HG02884 (cell line): ENCODE data around the gene VEGFD.
A peak's percentile ranks its signal among the peaks of the same experiment; 100 is the strongest.

ENCODE experiments used
- ATAC-seq: cut with Tn5 transposase; IDR thresholded peaks from one replicate; pipeline ENCODE4 v1.9.1; 2021; ENCODE audit warnings: mild to moderate bottlenecking, moderate library complexity; ENCODE audit not compliant: unreplicated experiment

The VEGFD gene

GRCh38 chrX:15366506-15367352, 17.5 kb downstream of the VEGFD start:
- ATAC-seq = no peak

- no peak for ATAC-seq
These were observed 24.5 kb downstream of the VEGFD start for GRCh38 chrX:15359701-15360100.

- ATAC-seq = no peak
These were observed 25.7 kb downstream of the VEGFD start for GRCh38 chrX:15358533-15358932.

- no peak for ATAC-seq
These were observed 27.8 kb downstream of the VEGFD start for GRCh38 chrX:15356444-15356843.

GRCh38 chrX:15350329-15350996, 33.8 kb downstream of the VEGFD start:
- no peak for ATAC-seq

- no peak for ATAC-seq
These were observed 35.2 kb downstream of the VEGFD start for GRCh38 chrX:15349046-15349445.

- no peak for ATAC-seq
These were observed 38.2 kb downstream of the VEGFD start for GRCh38 chrX:15345976-15346375.

- no peak for ATAC-seq
These were observed 40.1 kb downstream of the VEGFD start for GRCh38 chrX:15344106-15344505.

GRCh38 chrX:15343075-15343476, 41.1 kb downstream of the VEGFD start:
- no peak for ATAC-seq

GRCh38 chrX:15340867-15341266, 43.3 kb downstream of the VEGFD start:
- no peak for ATAC-seq

- no peak for ATAC-seq
These were observed 48.2 kb downstream of the VEGFD start for GRCh38 chrX:15336023-15336413.

- ATAC-seq = peak; percentile 99
These were observed 48.8 kb downstream of the VEGFD start, which contains the start of gene PIGA for GRCh38 chrX:15335135-15336022. PIGA (minus strand) TSS chrX:15335523; CDS start chrX:15331930, 3,593 bp downstream.

GRCh38 chrX:15334561-15334960, 49.7 kb downstream of the VEGFD start:
- ATAC-seq = no peak

GRCh38 chrX:15328821-15329220, 55.4 kb downstream of the VEGFD start:
- no peak for ATAC-seq

- ATAC-seq = no peak
These were observed 56.1 kb downstream of the VEGFD start for GRCh38 chrX:15328131-15328530.

GRCh38 chrX:15322472-15322871, 61.7 kb downstream of the VEGFD start:
- no peak for ATAC-seq

- ATAC-seq = no peak
These were observed 62.1 kb downstream of the VEGFD start for GRCh38 chrX:15322072-15322471.

- ATAC-seq = no peak
These were observed 62.8 kb downstream of the VEGFD start for GRCh38 chrX:15321447-15321846.

- ATAC-seq = no peak
These were observed 63.9 kb downstream of the VEGFD start for GRCh38 chrX:15320297-15320696.

- ATAC-seq = no peak
These were observed 65.1 kb downstream of the VEGFD start for GRCh38 chrX:15319075-15319474.

GRCh38 chrX:15315509-15315908, 68.7 kb downstream of the VEGFD start, which contains the start of gene ASB11:
ASB11 (minus strand) TSS chrX:15315640; CDS start chrX:15315605, 35 bp downstream.
- ATAC-seq = no peak
